WTC11 (cell line): ENCODE data around the gene NUDCD2. TPM values are rescaled to one million over a fixed set of nuclear protein-coding genes. Genes with fewer than 3 reads are reported as not detected.

ENCODE experiments used
- ATAC-seq: fragments of 200-7000 bp; cut with Tn5 transposase; 2 replicates; pipeline ENCODE4 v1.10.0; 2021; ENCODE audit warnings: mild to moderate bottlenecking, moderate library complexity
- CTCF ChIA-PET: fragments of 300-600 bp; sonication (Branson Sonifier 250); formaldehyde crosslinking; loops from one replicate; lab custom pipeline; 2021; ENCODE audit warnings: antibody characterized with exemption; lab: Charles Lee
- POLR2A ChIA-PET: fragments of 350-600 bp; sonication (Branson Sonifier 250); formaldehyde crosslinking; loops from one replicate; lab custom pipeline; 2021; ENCODE audit warnings: antibody characterized with exemption; lab: Charles Lee
- DNase-seq: peaks from one replicate; pipeline ENCODE4 v3.0.0; 2021; ENCODE audit warnings: low spot score
- H3K27ac Mint-ChIP-seq: 2 replicates; pipeline ENCODE4 v1.8.0; 2021; ENCODE audit warnings: mixed read lengths
- H3K27me3 Mint-ChIP-seq: 2 replicates; pipeline ENCODE4 v1.8.0; 2021; ENCODE audit warnings: low read depth, mild to moderate bottlenecking, moderate library complexity, mixed read lengths
- H3K36me3 Mint-ChIP-seq: 2 replicates; pipeline ENCODE4 v1.8.0; 2021; ENCODE audit warnings: mixed read lengths
- H3K4me1 Mint-ChIP-seq: 2 replicates; pipeline ENCODE4 v1.8.0; 2022; ENCODE audit warnings: mixed read lengths
- H3K4me3 Mint-ChIP-seq: 2 replicates; pipeline ENCODE4 v1.8.0; 2021; ENCODE audit warnings: mild to moderate bottlenecking, moderate library complexity, mixed read lengths
- H3K9me3 Mint-ChIP-seq: 2 replicates; pipeline ENCODE4 v1.8.0; 2021; ENCODE audit warnings: mixed read lengths
- FOXK1 ChIP-seq: sonication (generic); formaldehyde crosslinking; IDR thresholded peaks from 2 replicates; pipeline ENCODE4 v1.8.0; 2022; ENCODE audit warnings: mild to moderate bottlenecking, moderate library complexity, missing genetic modification reagents
- FOXP1 ChIP-seq: sonication (generic); formaldehyde crosslinking; IDR thresholded peaks from 2 replicates; pipeline ENCODE4 v1.8.0; 2022; ENCODE audit warnings: missing genetic modification reagents, mild to moderate bottlenecking, moderate library complexity, borderline replicate concordance
- NR3C1 ChIP-seq: sonication (generic); formaldehyde crosslinking; conservative IDR thresholded peaks from 2 replicates; pipeline ENCODE4 v1.8.1; 2023; ENCODE audit warnings: low read depth, mild to moderate bottlenecking, missing genetic modification reagents
- RORB ChIP-seq: fragments of 250-450 bp; sonication (Bioruptor Pico); IDR thresholded peaks from 2 replicates; pipeline ENCODE4 v1.9.0; 2021; ENCODE audit warnings: mild to moderate bottlenecking
- SMAD3 ChIP-seq: sonication (generic); formaldehyde crosslinking; IDR thresholded peaks from 2 replicates; pipeline ENCODE4 v1.8.0; 2022; ENCODE audit warnings: missing genetic modification reagents, mild to moderate bottlenecking, borderline replicate concordance
- TCF7 ChIP-seq: sonication (generic); formaldehyde crosslinking; IDR thresholded peaks from 2 replicates; pipeline ENCODE4 v1.8.0; 2022; ENCODE audit warnings: mild to moderate bottlenecking, low read depth, missing genetic modification reagents, moderate library complexity
- ZNF138 ChIP-seq: sonication (generic); formaldehyde crosslinking; conservative IDR thresholded peaks from 2 replicates; pipeline ENCODE4 v1.8.1; 2022; ENCODE audit warnings: mild to moderate bottlenecking, moderate library complexity, missing genetic modification reagents
- ZNF416 ChIP-seq: fragments of 250-450 bp; sonication (Bioruptor Pico); IDR thresholded peaks from 2 replicates; pipeline ENCODE4 v1.9.0; 2021; ENCODE audit warnings: mild to moderate bottlenecking, inconsistent platforms
- ZNF423 ChIP-seq: fragments of 250-450 bp; sonication (Bioruptor Pico); IDR thresholded peaks from 2 replicates; pipeline ENCODE4 v2.1.2; 2022; ENCODE audit warnings: mild to moderate bottlenecking, moderate library complexity
- total RNA-seq: library from RNA; stranded (reverse); gene quantifications from 3 replicates; pipeline ENCODE4 v1.2.3, GENCODE V29; 2021
- TF ChIP-seq, protein P1 (sequence below): sonication (generic); formaldehyde crosslinking; IDR thresholded peaks from 2 replicates; pipeline ENCODE4 v1.8.1; 2023; ENCODE audit warnings: mild to moderate bottlenecking, missing genetic modification reagents, moderate library complexity
- TF ChIP-seq, protein P2 (sequence below): sonication (generic); formaldehyde crosslinking; IDR thresholded peaks from 2 replicates; pipeline ENCODE4 v1.8.1; 2023; ENCODE audit warnings: mild to moderate bottlenecking, missing genetic modification reagents, moderate library complexity
- TF ChIP-seq, protein P3 (sequence below): sonication (generic); formaldehyde crosslinking; IDR thresholded peaks from 2 replicates; pipeline ENCODE4 v1.8.0; 2022; ENCODE audit warnings: mild to moderate bottlenecking, missing genetic modification reagents
- TF ChIP-seq, protein P4 (sequence below): sonication (generic); formaldehyde crosslinking; conservative IDR thresholded peaks from 2 replicates; pipeline ENCODE4 v1.8.1; 2023; ENCODE audit warnings: mild to moderate bottlenecking, low read depth, missing genetic modification reagents, moderate library complexity
- TF ChIP-seq, protein P5 (sequence below): sonication (generic); formaldehyde crosslinking; IDR thresholded peaks from 2 replicates; pipeline ENCODE4 v1.8.1; 2023; ENCODE audit warnings: mild to moderate bottlenecking, missing genetic modification reagents, borderline replicate concordance
- TF ChIP-seq, protein P6 (sequence below): sonication (generic); formaldehyde crosslinking; IDR thresholded peaks from 2 replicates; pipeline ENCODE4 v1.8.0; 2022; ENCODE audit warnings: missing genetic modification reagents
- TF ChIP-seq, protein P7 (sequence below): sonication (generic); formaldehyde crosslinking; conservative IDR thresholded peaks from 2 replicates; pipeline ENCODE4 v1.8.1; 2022; ENCODE audit warnings: mild to moderate bottlenecking, missing genetic modification reagents
- TF ChIP-seq, protein P8 (sequence below): fragments of 200-600 bp; IDR thresholded peaks from 2 replicates; pipeline ENCODE4 v1.8.0; 2022; ENCODE audit warnings: antibody characterized with exemption
- TF ChIP-seq, protein P9 (sequence below): fragments of 250-450 bp; sonication (Bioruptor Pico); IDR thresholded peaks from 2 replicates; pipeline ENCODE4 v1.8.0; 2021; ENCODE audit warnings: mild to moderate bottlenecking

NUDCD2 gene
- total RNA-seq, 1 experiment from 2014 or later, result 73.4 TPM

DNA sequence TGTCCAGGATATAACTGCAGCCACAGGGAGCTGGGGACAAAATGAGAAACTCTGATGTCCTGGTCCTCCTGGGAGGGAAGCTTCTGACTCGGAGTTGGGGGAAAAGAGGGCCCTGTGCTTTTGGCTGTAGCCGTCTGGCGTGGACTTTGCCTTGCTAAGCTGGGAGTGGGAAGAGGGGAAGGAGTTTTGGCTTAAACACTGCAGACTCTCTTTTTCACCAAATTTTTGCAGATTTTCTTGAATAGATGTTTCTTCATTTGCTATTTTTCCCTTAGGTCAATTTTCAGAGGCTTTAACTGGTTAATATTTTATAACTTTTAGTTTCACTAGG is 29.8 kb upstream of the NUDCD2 start:
- POLR2A ChIA-PET, result interaction anchor here (0.6 to 2.1 kb wide), 3 partner anchors 15 to 62 kb away, joined by 3 to 8 read pairs (median 5); partner anchors contain the start of gene MAT2B
- H3K27ac Mint-ChIP-seq, result no peak overlapping the region

More for the DNA sequence above, 29.8 kb upstream of the NUDCD2 start:
- Mint-ChIP-seq H3K27me3 (no peaks in the 10 kb centered on the region), H3K9me3 (peaks cover 26% of the 10 kb centered on the region), H3K4me1 (peaks cover 8% of the 10 kb centered on the region), H3K36me3 (peaks cover 74% of the 10 kb centered on the region), H3K4me3 (no peak overlapping the region)
- no peak for DNase-seq
- CTCF ChIA-PET, result interaction anchor here (0.6 to 2.1 kb wide), 7 partner anchors 9 to 75 kb away, joined by 3 to 18 read pairs (median 6); partner anchors contain the start of genes HMMR and NUDCD2
- ATAC-seq, result no peak
- TF ChIP-seq, protein P1, sequence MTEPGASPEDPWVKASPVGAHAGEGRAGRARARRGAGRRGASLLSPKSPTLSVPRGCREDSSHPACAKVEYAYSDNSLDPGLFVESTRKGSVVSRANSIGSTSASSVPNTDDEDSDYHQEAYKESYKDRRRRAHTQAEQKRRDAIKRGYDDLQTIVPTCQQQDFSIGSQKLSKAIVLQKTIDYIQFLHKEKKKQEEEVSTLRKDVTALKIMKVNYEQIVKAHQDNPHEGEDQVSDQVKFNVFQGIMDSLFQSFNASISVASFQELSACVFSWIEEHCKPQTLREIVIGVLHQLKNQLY (CRISPR knock-in tag), result no peak
- TF ChIP-seq, protein P2, sequence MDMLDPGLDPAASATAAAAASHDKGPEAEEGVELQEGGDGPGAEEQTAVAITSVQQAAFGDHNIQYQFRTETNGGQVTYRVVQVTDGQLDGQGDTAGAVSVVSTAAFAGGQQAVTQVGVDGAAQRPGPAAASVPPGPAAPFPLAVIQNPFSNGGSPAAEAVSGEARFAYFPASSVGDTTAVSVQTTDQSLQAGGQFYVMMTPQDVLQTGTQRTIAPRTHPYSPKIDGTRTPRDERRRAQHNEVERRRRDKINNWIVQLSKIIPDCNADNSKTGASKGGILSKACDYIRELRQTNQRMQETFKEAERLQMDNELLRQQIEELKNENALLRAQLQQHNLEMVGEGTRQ (CRISPR knock-in tag), result no peak
- TF ChIP-seq RORB (no peak), FOXK1 (CRISPR knock-in tag) (no peak), TCF7 (CRISPR knock-in tag) (no peak), SMAD3 (CRISPR knock-in tag) (no peak), ZNF416 (CRISPR knock-in tag) (no peak), FOXP1 (CRISPR knock-in tag) (no peak), NR3C1 (CRISPR knock-in tag) (no peak), ZNF138 (no peak), ZNF423 (no peak)
- TF ChIP-seq, protein P3, sequence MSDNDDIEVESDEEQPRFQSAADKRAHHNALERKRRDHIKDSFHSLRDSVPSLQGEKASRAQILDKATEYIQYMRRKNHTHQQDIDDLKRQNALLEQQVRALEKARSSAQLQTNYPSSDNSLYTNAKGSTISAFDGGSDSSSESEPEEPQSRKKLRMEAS (CRISPR knock-in tag), result no peak
- TF ChIP-seq, protein P4, sequence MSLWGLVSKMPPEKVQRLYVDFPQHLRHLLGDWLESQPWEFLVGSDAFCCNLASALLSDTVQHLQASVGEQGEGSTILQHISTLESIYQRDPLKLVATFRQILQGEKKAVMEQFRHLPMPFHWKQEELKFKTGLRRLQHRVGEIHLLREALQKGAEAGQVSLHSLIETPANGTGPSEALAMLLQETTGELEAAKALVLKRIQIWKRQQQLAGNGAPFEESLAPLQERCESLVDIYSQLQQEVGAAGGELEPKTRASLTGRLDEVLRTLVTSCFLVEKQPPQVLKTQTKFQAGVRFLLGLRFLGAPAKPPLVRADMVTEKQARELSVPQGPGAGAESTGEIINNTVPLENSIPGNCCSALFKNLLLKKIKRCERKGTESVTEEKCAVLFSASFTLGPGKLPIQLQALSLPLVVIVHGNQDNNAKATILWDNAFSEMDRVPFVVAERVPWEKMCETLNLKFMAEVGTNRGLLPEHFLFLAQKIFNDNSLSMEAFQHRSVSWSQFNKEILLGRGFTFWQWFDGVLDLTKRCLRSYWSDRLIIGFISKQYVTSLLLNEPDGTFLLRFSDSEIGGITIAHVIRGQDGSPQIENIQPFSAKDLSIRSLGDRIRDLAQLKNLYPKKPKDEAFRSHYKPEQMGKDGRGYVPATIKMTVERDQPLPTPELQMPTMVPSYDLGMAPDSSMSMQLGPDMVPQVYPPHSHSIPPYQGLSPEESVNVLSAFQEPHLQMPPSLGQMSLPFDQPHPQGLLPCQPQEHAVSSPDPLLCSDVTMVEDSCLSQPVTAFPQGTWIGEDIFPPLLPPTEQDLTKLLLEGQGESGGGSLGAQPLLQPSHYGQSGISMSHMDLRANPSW (CRISPR knock-in tag), result no peak
- TF ChIP-seq, protein P5, sequence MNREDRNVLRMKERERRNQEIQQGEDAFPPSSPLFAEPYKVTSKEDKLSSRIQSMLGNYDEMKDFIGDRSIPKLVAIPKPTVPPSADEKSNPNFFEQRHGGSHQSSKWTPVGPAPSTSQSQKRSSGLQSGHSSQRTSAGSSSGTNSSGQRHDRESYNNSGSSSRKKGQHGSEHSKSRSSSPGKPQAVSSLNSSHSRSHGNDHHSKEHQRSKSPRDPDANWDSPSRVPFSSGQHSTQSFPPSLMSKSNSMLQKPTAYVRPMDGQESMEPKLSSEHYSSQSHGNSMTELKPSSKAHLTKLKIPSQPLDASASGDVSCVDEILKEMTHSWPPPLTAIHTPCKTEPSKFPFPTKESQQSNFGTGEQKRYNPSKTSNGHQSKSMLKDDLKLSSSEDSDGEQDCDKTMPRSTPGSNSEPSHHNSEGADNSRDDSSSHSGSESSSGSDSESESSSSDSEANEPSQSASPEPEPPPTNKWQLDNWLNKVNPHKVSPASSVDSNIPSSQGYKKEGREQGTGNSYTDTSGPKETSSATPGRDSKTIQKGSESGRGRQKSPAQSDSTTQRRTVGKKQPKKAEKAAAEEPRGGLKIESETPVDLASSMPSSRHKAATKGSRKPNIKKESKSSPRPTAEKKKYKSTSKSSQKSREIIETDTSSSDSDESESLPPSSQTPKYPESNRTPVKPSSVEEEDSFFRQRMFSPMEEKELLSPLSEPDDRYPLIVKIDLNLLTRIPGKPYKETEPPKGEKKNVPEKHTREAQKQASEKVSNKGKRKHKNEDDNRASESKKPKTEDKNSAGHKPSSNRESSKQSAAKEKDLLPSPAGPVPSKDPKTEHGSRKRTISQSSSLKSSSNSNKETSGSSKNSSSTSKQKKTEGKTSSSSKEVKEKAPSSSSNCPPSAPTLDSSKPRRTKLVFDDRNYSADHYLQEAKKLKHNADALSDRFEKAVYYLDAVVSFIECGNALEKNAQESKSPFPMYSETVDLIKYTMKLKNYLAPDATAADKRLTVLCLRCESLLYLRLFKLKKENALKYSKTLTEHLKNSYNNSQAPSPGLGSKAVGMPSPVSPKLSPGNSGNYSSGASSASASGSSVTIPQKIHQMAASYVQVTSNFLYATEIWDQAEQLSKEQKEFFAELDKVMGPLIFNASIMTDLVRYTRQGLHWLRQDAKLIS (CRISPR knock-in tag), result no peak
- TF ChIP-seq, protein P6, sequence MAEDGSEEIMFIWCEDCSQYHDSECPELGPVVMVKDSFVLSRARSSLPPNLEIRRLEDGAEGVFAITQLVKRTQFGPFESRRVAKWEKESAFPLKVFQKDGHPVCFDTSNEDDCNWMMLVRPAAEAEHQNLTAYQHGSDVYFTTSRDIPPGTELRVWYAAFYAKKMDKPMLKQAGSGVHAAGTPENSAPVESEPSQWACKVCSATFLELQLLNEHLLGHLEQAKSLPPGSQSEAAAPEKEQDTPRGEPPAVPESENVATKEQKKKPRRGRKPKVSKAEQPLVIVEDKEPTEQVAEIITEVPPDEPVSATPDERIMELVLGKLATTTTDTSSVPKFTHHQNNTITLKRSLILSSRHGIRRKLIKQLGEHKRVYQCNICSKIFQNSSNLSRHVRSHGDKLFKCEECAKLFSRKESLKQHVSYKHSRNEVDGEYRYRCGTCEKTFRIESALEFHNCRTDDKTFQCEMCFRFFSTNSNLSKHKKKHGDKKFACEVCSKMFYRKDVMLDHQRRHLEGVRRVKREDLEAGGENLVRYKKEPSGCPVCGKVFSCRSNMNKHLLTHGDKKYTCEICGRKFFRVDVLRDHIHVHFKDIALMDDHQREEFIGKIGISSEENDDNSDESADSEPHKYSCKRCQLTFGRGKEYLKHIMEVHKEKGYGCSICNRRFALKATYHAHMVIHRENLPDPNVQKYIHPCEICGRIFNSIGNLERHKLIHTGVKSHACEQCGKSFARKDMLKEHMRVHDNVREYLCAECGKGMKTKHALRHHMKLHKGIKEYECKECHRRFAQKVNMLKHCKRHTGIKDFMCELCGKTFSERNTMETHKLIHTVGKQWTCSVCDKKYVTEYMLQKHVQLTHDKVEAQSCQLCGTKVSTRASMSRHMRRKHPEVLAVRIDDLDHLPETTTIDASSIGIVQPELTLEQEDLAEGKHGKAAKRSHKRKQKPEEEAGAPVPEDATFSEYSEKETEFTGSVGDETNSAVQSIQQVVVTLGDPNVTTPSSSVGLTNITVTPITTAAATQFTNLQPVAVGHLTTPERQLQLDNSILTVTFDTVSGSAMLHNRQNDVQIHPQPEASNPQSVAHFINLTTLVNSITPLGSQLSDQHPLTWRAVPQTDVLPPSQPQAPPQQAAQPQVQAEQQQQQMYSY (CRISPR knock-in tag), result no peak
- TF ChIP-seq, protein P7, sequence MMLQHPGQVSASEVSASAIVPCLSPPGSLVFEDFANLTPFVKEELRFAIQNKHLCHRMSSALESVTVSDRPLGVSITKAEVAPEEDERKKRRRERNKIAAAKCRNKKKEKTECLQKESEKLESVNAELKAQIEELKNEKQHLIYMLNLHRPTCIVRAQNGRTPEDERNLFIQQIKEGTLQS (CRISPR knock-in tag), result no peak
- TF ChIP-seq, protein P8, sequence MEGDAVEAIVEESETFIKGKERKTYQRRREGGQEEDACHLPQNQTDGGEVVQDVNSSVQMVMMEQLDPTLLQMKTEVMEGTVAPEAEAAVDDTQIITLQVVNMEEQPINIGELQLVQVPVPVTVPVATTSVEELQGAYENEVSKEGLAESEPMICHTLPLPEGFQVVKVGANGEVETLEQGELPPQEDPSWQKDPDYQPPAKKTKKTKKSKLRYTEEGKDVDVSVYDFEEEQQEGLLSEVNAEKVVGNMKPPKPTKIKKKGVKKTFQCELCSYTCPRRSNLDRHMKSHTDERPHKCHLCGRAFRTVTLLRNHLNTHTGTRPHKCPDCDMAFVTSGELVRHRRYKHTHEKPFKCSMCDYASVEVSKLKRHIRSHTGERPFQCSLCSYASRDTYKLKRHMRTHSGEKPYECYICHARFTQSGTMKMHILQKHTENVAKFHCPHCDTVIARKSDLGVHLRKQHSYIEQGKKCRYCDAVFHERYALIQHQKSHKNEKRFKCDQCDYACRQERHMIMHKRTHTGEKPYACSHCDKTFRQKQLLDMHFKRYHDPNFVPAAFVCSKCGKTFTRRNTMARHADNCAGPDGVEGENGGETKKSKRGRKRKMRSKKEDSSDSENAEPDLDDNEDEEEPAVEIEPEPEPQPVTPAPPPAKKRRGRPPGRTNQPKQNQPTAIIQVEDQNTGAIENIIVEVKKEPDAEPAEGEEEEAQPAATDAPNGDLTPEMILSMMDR, result no peak
- TF ChIP-seq, protein P9, sequence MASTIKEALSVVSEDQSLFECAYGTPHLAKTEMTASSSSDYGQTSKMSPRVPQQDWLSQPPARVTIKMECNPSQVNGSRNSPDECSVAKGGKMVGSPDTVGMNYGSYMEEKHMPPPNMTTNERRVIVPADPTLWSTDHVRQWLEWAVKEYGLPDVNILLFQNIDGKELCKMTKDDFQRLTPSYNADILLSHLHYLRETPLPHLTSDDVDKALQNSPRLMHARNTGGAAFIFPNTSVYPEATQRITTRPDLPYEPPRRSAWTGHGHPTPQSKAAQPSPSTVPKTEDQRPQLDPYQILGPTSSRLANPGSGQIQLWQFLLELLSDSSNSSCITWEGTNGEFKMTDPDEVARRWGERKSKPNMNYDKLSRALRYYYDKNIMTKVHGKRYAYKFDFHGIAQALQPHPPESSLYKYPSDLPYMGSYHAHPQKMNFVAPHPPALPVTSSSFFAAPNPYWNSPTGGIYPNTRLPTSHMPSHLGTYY (CRISPR knock-in tag), result no peak
